RWPE1 (cell line): ENCODE results near the gene ZNRF1.
"Not testable (repeated sequence)": the region's sequence is repeated elsewhere in the genome, so short reads cannot be mapped to it uniquely, and the experiment has no call there.

ENCODE experiments used
- CTCF ChIA-PET: fragments of 350-600 bp; sonication (Branson Sonifier 250); formaldehyde crosslinking; extraction: SDS; loops from one replicate; lab custom pipeline; 2021; lab: Yijun Ruan, JAX
- POLR2A ChIA-PET: fragments of 400-600 bp; formaldehyde crosslinking; extraction: SDS; loops from one replicate; lab custom pipeline; 2020; ENCODE audit warnings: antibody characterized with exemption; ENCODE audit not compliant: low non-redundant PET; lab: Yijun Ruan, JAX
- DNase-seq: peaks from one replicate; pipeline ENCODE4 v3.0.0; 2012; ENCODE audit warnings: low spot score
- H3K27ac ChIP-seq: fragments of 450-650 bp; 2 replicates; pipeline ENCODE4 v1.5.1; 2017
- CTCF ChIP-seq: fragments of 450-650 bp; conservative IDR thresholded peaks from 2 replicates; pipeline ENCODE4 v1.5.1; 2017; ENCODE audit warnings: low read depth, mild to moderate bottlenecking

ZNRF1 gene

GRCh38 chr16:74973304-74973703 is 25.5 kb upstream of the ZNRF1 start:
- ChIA-PET CTCF (no interaction called here), POLR2A (no interaction called here)

GRCh38 chr16:74975591-74975990 is 23.2 kb upstream of the ZNRF1 start:
- H3K27ac ChIP-seq: no peak overlapping the region
- ChIA-PET CTCF (no interaction called here), POLR2A (interaction anchor here (0.6 kb wide), 1 partner anchor 45 kb away, joined by 4 read pairs; no protein-coding TSS in a partner anchor)
- no peak for DNase-seq
- TF ChIP-seq CTCF: no peak

More at GRCh38 chr16:74973304-74973703, 25.5 kb upstream of the ZNRF1 start:
- H3K27ac ChIP-seq: no peak overlapping the region
- DNase-seq: no peak
- TF ChIP-seq CTCF: no peak

DNA sequence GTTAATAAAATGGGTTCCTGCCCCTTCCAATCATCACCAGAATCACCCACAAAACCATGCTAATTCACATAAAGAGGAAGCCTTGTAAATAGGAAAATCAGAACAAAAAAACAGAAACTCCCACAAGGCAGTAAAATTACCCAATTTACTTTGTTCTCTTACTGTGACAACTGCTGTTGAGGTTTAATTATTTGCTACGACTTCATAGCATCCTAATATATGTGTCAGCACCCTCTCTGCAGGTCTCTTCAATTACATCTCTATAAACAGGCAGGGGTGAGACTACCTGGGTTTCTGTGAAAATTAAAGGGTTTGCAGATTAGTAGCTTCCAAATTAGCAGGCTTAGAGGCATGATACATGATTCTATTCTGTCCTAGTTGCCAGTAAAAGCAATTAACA is 16.6 kb upstream of the ZNRF1 start:
- CTCF ChIA-PET: no interaction called here
- TF ChIP-seq CTCF: no peak
- H3K27ac ChIP-seq: no peak overlapping the region
- DNase-seq: no peak
- POLR2A ChIA-PET: interaction anchor here (0.7 kb wide), 1 partner anchor 200 kb away, joined by 3 read pairs; no protein-coding TSS in a partner anchor

DNA sequence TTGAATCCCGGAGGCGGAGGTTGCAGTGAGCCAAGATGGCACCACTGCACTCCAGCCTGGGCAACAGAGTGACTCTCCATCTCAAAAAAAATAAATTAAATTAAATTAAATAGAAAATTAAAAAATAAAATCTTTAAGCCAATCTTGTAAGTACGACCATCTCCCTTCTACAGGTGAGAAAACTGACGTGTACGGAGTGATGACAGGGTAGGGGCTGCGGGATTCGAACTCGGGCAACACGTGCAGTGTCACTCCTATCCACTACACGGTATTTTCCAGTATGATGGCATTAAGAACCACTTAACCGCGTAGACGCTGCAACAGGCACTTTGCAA is 14.7 kb upstream of the ZNRF1 start:
- DNase-seq: peak; percentile 4
- CTCF ChIA-PET: interaction anchor here (0.6 to 1.4 kb wide), 2 partner anchors 120 to 127 kb away, joined by 3 to 4 read pairs; no protein-coding TSS in a partner anchor
- no peak for TF ChIP-seq CTCF
- POLR2A ChIA-PET: no interaction called here
- peak overlapping the region; percentile 75 for H3K27ac ChIP-seq

DNA sequence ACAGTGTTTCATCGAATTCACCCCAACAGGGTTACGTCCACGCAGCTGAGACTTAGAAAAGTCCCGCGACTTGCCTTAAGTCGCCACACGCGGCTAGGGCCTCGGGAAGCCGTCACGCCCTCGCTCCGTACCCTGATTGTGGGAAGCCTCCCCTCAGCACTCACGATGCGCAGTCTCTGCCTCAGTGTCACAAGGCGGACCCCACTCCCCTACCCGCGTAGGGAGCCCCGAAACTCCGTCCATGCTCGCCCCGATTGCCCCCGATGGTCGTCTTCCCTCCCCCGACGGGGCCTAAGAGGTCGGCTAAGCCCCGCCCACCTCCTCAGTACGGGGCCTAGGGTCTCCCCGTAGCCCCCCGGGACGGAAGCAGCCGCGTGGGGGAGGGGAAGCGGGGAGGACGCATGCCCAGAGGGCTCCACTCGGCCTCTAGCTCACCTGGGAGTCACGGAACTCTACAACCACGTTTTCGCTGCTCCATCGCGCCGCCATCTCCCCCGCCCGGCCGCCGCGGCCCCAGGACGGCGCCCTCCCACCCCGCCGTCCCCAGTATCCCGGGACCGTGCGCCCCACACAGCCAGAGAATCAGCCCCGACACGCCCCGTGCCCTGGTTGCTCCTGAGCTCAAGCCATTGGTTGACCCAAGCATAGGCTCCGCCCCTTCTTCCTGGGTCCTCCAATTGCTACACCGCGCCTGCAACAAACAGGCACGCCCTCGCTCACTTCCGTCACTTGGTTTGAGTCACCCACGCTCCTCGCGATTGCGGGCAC is 14.1 kb upstream of the ZNRF1 start, which contains the start of gene WDR59:
Gene WDR59 (minus strand): TSS at position 595 of the 768 bp plus-strand sequence. CDS start 106 bp downstream, at position 489.
- peak within 1 kb of the TSS; percentile 75 for H3K27ac ChIP-seq
- DNase-seq: peak; percentile 97
- ChIA-PET CTCF (interaction anchor here (1.4 kb wide), 1 partner anchor 126 kb away, joined by 4 read pairs; no protein-coding TSS in a partner anchor), POLR2A (interaction anchor here (0.6 kb wide), 1 partner anchor 334 kb away, joined by 3 read pairs; no protein-coding TSS in a partner anchor)
- TF ChIP-seq CTCF: no peak

DNA sequence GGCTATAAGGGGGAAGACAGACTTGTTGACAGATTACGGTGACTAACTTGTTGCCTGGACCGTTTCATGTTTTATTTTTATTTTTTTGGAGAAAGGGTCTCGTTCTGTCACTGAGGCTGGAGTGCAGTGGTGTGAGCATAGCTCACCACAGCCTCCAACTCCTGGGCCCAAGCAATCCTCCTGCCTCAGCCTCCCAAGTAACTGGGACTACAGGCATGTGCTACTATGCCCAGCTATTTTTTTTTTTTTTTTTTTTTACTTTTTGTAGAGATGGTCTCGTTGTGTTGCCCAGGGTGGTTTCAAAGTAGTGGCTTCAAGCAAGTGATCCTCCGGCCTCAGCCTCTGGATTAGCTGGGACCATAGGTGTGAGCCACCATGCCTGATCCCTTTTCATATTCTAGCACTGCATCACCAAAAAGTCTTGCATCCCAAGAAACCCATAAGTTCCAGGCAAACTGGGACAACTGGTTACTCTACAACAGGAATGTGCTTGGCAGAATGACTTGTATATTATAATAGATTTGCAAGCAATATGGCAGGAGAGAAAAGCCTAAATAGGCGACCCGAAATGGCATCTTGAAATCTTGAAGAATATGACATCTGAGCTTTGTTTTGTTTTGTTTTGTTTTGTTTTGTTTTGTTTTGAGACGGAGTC is 11.7 kb upstream of the ZNRF1 start:
- no peak for DNase-seq
- CTCF ChIA-PET: interaction anchor here (0.6 to 1.2 kb wide), 3 partner anchors 9 to 12 kb away, joined by 3 read pairs; partner anchors contain the start of gene ZNRF1
- H3K27ac ChIP-seq: no peak overlapping the region
- POLR2A ChIA-PET: no interaction called here
- no peak for TF ChIP-seq CTCF

DNA sequence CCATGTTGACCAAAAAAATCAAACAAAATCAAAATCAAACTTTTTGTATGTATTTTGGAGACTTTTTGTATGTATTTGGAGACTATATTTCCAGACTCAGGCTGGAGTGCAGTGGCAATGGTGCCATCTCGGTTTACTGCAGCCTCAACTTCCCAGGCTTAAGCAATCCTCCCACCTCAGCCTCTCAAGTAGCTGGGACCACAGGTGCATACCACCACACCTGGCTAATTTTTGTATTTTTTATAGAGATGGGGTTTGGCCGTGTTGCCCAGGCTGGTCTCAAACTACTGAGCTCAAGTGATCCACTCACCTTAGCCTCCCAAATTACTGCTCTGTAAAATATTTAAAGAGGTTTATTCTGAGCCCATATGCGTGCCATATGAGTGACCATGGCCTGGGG is 9.0 kb upstream of the ZNRF1 start:
- POLR2A ChIA-PET, DNase-seq, H3K27ac ChIP-seq: not testable (repeated sequence)
- CTCF ChIA-PET: interaction anchor here (0.6 to 1.1 kb wide), 3 partner anchors 121 to 476 kb away, joined by 3 to 5 read pairs (median 3); no protein-coding TSS in a partner anchor
